OCI-LY7 (cell line): Measurements from ENCODE around the gene PSMD2. TPM values are rescaled to one million over a fixed set of nuclear protein-coding genes. Genes with fewer than 3 reads are reported as not detected.

Experiments used
- BruUV-seq: library from RNA; stranded (reverse); fragments of 400-500 nt; replicated peaks from 2 replicates; lab custom pipeline; 2021; lab: Mats Ljungman, UMichigan
- CTCF ChIA-PET: fragments of 300-600 bp; sonication (Branson Sonifier 250); formaldehyde crosslinking; loops from one replicate; lab custom pipeline; 2022; ENCODE audit warnings: antibody characterized with exemption; ENCODE audit not compliant: unreplicated experiment; lab: Charles Lee
- POLR2A ChIA-PET: fragments of 300-600 bp; sonication (Branson Sonifier 250); formaldehyde crosslinking; loops from one replicate; lab custom pipeline; 2022; ENCODE audit warnings: antibody characterized with exemption; lab: Charles Lee
- DNase-seq: peaks from one replicate; pipeline ENCODE4 v3.0.0-alpha.2; 2015; ENCODE audit warnings: low spot score
- H2AFZ ChIP-seq: fragments of 200-600 bp; sonication (generic), shearing (Covaris generic); 2 replicates; pipeline ENCODE4 v1.6.1; 2014; ENCODE audit warnings: mild to moderate bottlenecking, antibody characterized with exemption, low read length, moderate library complexity
- H3K27ac ChIP-seq: fragments of 200-600 bp; sonication (generic); 2 replicates; pipeline ENCODE4 v1.5.1; 2014; ENCODE audit warnings: mixed run types, low read depth, mild to moderate bottlenecking, moderate library complexity, low read length, inconsistent platforms; ENCODE audit not compliant: poor library complexity, severe bottlenecking
- H3K36me3 ChIP-seq: fragments of 200-600 bp; sonication (generic); 2 replicates; pipeline ENCODE4 v1.6.1; 2014; ENCODE audit warnings: mild to moderate bottlenecking, antibody characterized with exemption, low read length, moderate library complexity, mixed read lengths; ENCODE audit not compliant: insufficient read depth
- H3K4me1 ChIP-seq: fragments of 200-600 bp; sonication (generic); 2 replicates; pipeline ENCODE4 v1.5.1; 2014; ENCODE audit warnings: mild to moderate bottlenecking, low read length; ENCODE audit not compliant: insufficient read depth, poor library complexity, severe bottlenecking
- H3K4me2 ChIP-seq: fragments of 200-600 bp; sonication (generic); 2 replicates; pipeline ENCODE4 v1.6.1; 2014; ENCODE audit warnings: mild to moderate bottlenecking, low read length
- H3K4me3 ChIP-seq: fragments of 200-600 bp; sonication (generic); 2 replicates; pipeline ENCODE4 v1.5.1; 2014; ENCODE audit warnings: mild to moderate bottlenecking, low read depth, low read length; ENCODE audit not compliant: poor library complexity, severe bottlenecking
- H3K79me2 ChIP-seq: fragments of 200-600 bp; sonication (generic); 2 replicates; pipeline ENCODE4 v1.6.1; 2016; ENCODE audit warnings: low read depth, mild to moderate bottlenecking, low read length, moderate library complexity, mixed read lengths; ENCODE audit not compliant: insufficient read depth
- H3K9me2 ChIP-seq: fragments of 200-600 bp; sonication (generic); 2 replicates; pipeline ENCODE4 v1.6.1; 2016; ENCODE audit warnings: mild to moderate bottlenecking, low read length, mixed read lengths; ENCODE audit not compliant: insufficient read depth
- H3K9me3 ChIP-seq: fragments of 200-600 bp; sonication (generic); 2 replicates; pipeline ENCODE4 v1.6.1; 2014; ENCODE audit warnings: mild to moderate bottlenecking, mixed run types, low read length, mixed read lengths
- H4K20me1 ChIP-seq: fragments of 200-600 bp; sonication (generic); 2 replicates; pipeline ENCODE4 v1.6.1; 2014; ENCODE audit warnings: mild to moderate bottlenecking, antibody characterized with exemption, low read length, moderate library complexity, mixed read lengths; ENCODE audit not compliant: insufficient read depth
- EZH2phosphoT487 ChIP-seq: fragments of 200-600 bp; sonication (generic); IDR thresholded peaks from 2 replicates; pipeline ENCODE4 v1.6.1; 2018; ENCODE audit warnings: low read depth, borderline replicate concordance, mild to moderate bottlenecking, mixed run types, antibody characterized with exemption, low read length, moderate library complexity, mixed read lengths
- intact Hi-C: fragments of 100-400 bp; cut with micrococcal nuclease; formaldehyde crosslinking; loops from one replicate; pipeline ENCODE4 v1.10.0; 2022; ENCODE audit not compliant: unreplicated experiment
- total RNA-seq, 2 experiments: library from RNA; depleted of rRNA in 1 of 2; stranded (reverse); fragments of >200 nt in 1 of 2; shearing (Covaris generic) in 1 of 2; gene quantifications; 2 replicates each; pipeline ENCODE4 v1.2.3, GENCODE V29; 2014 to 2022
- TF ChIP-seq, protein P1 (sequence below): fragments of 200-600 bp; sonication (generic); conservative IDR thresholded peaks from 2 replicates; pipeline ENCODE4 v1.5.1; 2014; ENCODE audit warnings: mild to moderate bottlenecking, antibody characterized with exemption, low read length, moderate library complexity, mixed read lengths

PSMD2 gene
- total RNA-seq, 2 experiments from 2014 or later, result 158 to 219 TPM

DNA sequence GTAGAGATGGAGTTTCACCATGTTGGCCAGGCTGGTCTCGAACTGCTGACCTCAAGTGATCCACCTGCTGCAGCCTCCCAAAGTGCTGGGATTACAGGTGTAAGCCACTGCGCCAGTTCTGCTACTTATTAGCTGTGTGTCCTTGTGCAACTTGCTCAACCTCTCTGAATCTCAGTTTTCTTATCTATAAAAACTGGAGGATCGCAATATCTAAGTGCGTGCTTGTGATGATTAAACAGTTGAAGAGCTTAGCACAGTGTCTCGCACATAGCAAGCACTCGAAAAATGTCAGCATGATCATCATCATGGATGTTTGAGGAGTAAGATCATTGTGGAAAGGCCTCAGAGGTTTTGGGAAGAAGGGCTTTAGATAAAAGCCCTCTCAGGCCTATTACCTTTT, 51.6 kb downstream of the PSMD2 start:
- BruUV-seq, result no TSS peak
- POLR2A ChIA-PET, result no interaction called here

DNA sequence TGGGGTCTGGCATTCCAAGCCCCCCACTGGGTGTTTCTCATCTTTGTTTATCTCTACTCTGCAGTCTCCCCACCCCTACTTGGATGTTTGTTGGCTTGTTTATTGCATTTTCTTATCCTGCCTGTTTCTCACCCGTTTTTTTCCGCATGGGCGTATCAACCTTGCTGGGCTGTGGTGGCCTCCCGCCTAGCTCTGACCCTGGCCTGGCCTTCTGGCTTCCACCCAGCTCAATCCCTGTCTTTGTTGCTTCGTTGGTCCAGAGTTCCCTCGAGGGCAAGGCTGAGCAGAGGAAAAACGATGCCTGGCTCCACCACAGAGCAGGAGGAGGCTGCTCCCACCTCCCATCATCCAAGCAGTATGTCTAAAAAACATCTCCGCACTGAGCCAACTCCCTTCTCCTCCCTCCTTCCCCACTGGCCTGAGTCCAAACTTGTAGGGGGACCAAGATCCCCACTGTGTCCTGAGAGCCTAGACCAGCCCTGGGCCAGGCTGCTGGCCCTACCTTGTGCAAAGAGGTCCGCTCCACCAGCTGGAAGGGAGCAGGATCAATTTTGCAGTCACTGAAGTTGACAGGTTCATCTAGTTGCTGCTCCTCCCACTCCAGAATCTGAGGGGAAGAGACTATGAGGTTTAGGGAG, 52.6 kb downstream of the PSMD2 start:
- Histone ChIP-seq H3K9me2 (no peaks in the 10 kb centered on the region), H3K9me3 (no peaks in the 10 kb centered on the region), H3K4me2 (no peak overlapping the region), H3K4me3 (no peak overlapping the region), H4K20me1 (no peaks in the 10 kb centered on the region), H3K4me1 (no peaks in the 10 kb centered on the region), H3K79me2 (no peaks in the 10 kb centered on the region), H3K36me3 (0 out of 2 replicates have a peak, but pooled peaks cover 4% of the 10 kb centered on the region), H3K27ac (no peak overlapping the region), H2AFZ (no peak overlapping the region)
- ChIA-PET CTCF (no interaction called here), POLR2A (no interaction called here)
- intact Hi-C loops, result no loop called here
- no TSS peak for BruUV-seq
- DNase-seq, result no peak
- TF ChIP-seq EZH2phosphoT487, result no peak
- TF ChIP-seq, protein P1, sequence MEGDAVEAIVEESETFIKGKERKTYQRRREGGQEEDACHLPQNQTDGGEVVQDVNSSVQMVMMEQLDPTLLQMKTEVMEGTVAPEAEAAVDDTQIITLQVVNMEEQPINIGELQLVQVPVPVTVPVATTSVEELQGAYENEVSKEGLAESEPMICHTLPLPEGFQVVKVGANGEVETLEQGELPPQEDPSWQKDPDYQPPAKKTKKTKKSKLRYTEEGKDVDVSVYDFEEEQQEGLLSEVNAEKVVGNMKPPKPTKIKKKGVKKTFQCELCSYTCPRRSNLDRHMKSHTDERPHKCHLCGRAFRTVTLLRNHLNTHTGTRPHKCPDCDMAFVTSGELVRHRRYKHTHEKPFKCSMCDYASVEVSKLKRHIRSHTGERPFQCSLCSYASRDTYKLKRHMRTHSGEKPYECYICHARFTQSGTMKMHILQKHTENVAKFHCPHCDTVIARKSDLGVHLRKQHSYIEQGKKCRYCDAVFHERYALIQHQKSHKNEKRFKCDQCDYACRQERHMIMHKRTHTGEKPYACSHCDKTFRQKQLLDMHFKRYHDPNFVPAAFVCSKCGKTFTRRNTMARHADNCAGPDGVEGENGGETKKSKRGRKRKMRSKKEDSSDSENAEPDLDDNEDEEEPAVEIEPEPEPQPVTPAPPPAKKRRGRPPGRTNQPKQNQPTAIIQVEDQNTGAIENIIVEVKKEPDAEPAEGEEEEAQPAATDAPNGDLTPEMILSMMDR, result no peak

More for the DNA sequence above, 51.6 kb downstream of the PSMD2 start:
- H3K4me3 ChIP-seq, result no peak overlapping the region
- no peak overlapping the region for H2AFZ ChIP-seq
- no peaks in the 10 kb centered on the region for H4K20me1 ChIP-seq
- intact Hi-C loops, result no loop called here
- H3K9me3 ChIP-seq, result no peaks in the 10 kb centered on the region
- H3K4me1 ChIP-seq, result no peaks in the 10 kb centered on the region
- TF ChIP-seq, protein P1, result no peak
- TF ChIP-seq EZH2phosphoT487, result no peak
- no peak for DNase-seq
- H3K36me3 ChIP-seq, result 0 out of 2 replicates have a peak, but pooled peaks cover 4% of the 10 kb centered on the region
- H3K4me2 ChIP-seq, result no peak overlapping the region
- no peak overlapping the region for H3K27ac ChIP-seq
- H3K9me2 ChIP-seq, result no peaks in the 10 kb centered on the region
- no peaks in the 10 kb centered on the region for H3K79me2 ChIP-seq
- CTCF ChIA-PET, result no interaction called here

DNA sequence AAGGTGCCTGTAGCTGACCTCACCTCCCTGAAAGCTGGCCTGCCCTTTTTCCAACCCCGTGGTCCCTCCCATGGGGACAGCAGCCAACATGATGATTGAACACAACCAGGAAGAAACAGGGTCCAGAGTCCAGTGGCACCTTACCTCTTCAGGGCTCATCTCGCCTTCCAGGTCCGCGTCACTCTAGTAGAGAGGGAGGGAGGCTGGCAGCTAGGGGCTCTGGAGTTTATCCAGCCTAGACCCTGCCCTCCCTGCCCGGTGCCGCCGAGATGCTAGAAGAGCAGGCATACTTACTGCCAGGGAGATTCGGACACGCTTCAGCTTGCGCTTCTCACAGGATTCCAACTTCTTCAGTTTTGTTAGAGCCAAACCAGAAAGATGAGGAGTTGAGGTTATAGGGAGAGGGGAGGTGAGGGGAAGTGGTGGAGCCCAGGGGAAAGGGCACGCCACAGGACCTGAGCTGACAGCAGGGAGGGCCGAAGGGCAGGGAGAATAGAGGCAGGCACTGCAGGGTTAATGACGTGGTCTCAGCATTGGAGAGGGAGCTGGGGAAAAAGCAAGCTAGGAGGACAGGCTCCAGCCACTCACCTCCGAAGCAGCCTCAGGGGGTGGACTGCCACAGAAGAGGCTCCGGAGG, 53.2 kb downstream of the PSMD2 start:
- H3K27ac ChIP-seq, result no peak overlapping the region
- intact Hi-C loops, result no loop called here
- no peak for DNase-seq
- BruUV-seq, result no TSS peak
- TF ChIP-seq EZH2phosphoT487, result no peak
- TF ChIP-seq, protein P1, result no peak
- no peaks in the 10 kb centered on the region for H3K79me2 ChIP-seq
- H3K4me1 ChIP-seq, result no peaks in the 10 kb centered on the region
- H4K20me1 ChIP-seq, result no peaks in the 10 kb centered on the region
- POLR2A ChIA-PET, result no interaction called here
- no peaks in the 10 kb centered on the region for H3K9me2 ChIP-seq
- H3K4me2 ChIP-seq, result no peak overlapping the region
- CTCF ChIA-PET, result no interaction called here
- no peak overlapping the region for H3K4me3 ChIP-seq
- no peaks in the 10 kb centered on the region for H3K9me3 ChIP-seq
- 0 out of 2 replicates have a peak, but pooled peaks cover 4% of the 10 kb centered on the region for H3K36me3 ChIP-seq
- no peak overlapping the region for H2AFZ ChIP-seq
